Fibroblast of the aortic adventitia (primary cell): ENCODE results near the gene LCN9. TPM values are rescaled to one million over a fixed set of nuclear protein-coding genes. Genes with fewer than 3 reads are reported as not detected.
"Not testable (repeated sequence)": the region's sequence is repeated elsewhere in the genome, so short reads cannot be mapped to it uniquely, and the experiment has no call there.

Source experiments
- DNase-seq: peaks from one replicate; pipeline ENCODE4 v3.0.0-alpha.2; 2010; ENCODE audit warnings: low read depth
- H3K4me3 ChIP-seq: 2 replicates; pipeline ENCODE4 v1.5.1; 2011; ENCODE audit warnings: low read depth, mild to moderate bottlenecking, control low read depth, low read length, moderate library complexity
- CTCF ChIP-seq: IDR thresholded peaks from 2 replicates; pipeline ENCODE4 v1.5.1; 2011; ENCODE audit warnings: mild to moderate bottlenecking, low read length, control low read depth, inconsistent platforms; ENCODE audit not compliant: insufficient read depth
- total RNA-seq: library from RNA; depleted of rRNA; stranded (reverse); fragments of >200 nt; gene quantifications from 2 replicates; pipeline ENCODE4 v1.2.3, GENCODE V29; 2012; ENCODE audit warnings: low replicate concordance

The LCN9 gene
- total RNA-seq, 1 donor: not detected

GRCh38 chr9:135632841-135633240 lies 30.3 kb upstream of the LCN9 start:
- DNase-seq: no peak
- no peak overlapping the region for H3K4me3 ChIP-seq
- no peak for TF ChIP-seq CTCF

- DNase-seq, H3K4me3 ChIP-seq: not testable (repeated sequence)
Observed at GRCh38 chr9:135636930-135637530, 26.1 kb upstream of the LCN9 start.

- TF ChIP-seq CTCF: no peak
- H3K4me3 ChIP-seq: no peak within 1 kb of the TSS
- no peak for DNase-seq
Observed at GRCh38 chr9:135639196-135639595, 23.9 kb upstream of the LCN9 start, which contains the start of gene GLT6D1. Gene GLT6D1, minus strand, starts transcription at chr9:135639540. Its CDS starts 353 bp downstream, at chr9:135639187.

- no peak for TF ChIP-seq CTCF
- H3K4me3 ChIP-seq: no peak overlapping the region
- DNase-seq: no peak
Observed at GRCh38 chr9:135641047-135641446, 22.1 kb upstream of the LCN9 start.

GRCh38 chr9:135641745-135642144 lies 21.4 kb upstream of the LCN9 start:
- TF ChIP-seq CTCF: no peak
- H3K4me3 ChIP-seq: no peak overlapping the region
- no peak for DNase-seq

- no peak overlapping the region for H3K4me3 ChIP-seq
- TF ChIP-seq CTCF: no peak
- DNase-seq: no peak
Observed at GRCh38 chr9:135644631-135645218, 18.4 kb upstream of the LCN9 start.

GRCh38 chr9:135647884-135648283 lies 15.2 kb upstream of the LCN9 start:
- H3K4me3 ChIP-seq: no peak overlapping the region
- no peak for TF ChIP-seq CTCF
- no peak for DNase-seq
